WI38 (cell line): ENCODE results near the gene CD33.
"Not testable (repeated sequence)": the region's sequence is repeated elsewhere in the genome, so short reads cannot be mapped to it uniquely, and the experiment has no call there.

Experiments used
- H3K4me3 ChIP-seq: 2 replicates; pipeline ENCODE4 v1.5.1; 2011; ENCODE audit warnings: low read depth, mild to moderate bottlenecking, control low read depth, low read length
- TF ChIP-seq, protein P1 (sequence below): IDR thresholded peaks from 2 replicates; pipeline ENCODE4 v1.5.1; 2012; ENCODE audit warnings: low read depth, mild to moderate bottlenecking, control low read depth, low read length

The CD33 gene

DNA sequence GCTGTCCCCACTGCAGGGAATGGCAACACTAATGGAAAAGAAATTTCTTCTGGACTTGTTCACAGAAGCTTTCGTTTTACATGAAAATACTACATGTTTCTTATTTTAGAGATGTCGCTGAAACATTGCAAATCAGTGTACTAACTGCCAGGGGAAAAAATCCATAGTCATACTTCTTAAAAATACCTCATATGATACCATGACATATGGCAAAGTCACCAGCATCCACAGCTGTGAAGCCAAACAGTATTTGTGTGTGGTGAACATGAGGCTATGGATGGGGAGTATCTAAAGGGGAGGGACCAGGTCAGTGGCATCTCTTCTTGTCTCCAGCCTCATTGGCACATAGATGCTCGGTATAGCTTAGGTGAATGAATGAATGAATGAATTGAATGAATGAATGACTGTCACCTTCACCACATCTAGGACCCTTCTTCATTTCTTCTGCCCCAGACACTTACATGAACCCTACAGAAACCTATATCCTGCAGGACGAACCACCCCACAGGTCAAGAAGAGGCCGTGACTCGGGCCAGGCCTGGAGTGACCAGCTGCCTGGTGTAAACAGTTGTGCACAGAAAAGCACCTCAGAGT, 14.6 kb upstream of the CD33 start:
- H3K4me3 ChIP-seq: no peak overlapping the region
- TF ChIP-seq, protein P1, sequence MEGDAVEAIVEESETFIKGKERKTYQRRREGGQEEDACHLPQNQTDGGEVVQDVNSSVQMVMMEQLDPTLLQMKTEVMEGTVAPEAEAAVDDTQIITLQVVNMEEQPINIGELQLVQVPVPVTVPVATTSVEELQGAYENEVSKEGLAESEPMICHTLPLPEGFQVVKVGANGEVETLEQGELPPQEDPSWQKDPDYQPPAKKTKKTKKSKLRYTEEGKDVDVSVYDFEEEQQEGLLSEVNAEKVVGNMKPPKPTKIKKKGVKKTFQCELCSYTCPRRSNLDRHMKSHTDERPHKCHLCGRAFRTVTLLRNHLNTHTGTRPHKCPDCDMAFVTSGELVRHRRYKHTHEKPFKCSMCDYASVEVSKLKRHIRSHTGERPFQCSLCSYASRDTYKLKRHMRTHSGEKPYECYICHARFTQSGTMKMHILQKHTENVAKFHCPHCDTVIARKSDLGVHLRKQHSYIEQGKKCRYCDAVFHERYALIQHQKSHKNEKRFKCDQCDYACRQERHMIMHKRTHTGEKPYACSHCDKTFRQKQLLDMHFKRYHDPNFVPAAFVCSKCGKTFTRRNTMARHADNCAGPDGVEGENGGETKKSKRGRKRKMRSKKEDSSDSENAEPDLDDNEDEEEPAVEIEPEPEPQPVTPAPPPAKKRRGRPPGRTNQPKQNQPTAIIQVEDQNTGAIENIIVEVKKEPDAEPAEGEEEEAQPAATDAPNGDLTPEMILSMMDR: no peak

DNA sequence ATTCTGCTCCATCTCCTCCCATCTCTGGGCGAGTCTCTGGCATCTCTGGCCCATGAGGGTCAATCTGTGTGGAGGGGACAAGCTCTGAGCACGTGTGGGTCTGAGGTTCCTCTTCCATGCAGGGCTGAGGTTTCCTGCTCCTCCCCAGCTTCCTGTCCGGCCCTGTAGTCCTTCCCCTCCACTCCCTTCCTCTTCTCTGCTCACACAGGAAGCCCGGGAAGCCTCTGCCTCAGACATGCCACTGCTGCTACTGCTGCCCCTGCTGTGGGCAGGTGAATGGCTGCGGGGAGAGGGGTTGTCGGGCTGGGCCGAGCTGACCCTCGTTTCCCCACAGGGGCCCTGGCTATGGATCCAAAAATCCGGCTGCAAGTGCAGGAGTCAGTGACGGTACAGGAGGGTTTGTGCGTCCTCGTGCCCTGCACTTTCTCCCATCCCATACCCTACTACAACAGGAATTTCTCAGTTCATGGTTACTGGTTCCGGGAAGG, 14.0 kb upstream of the CD33 start:
- H3K4me3 ChIP-seq: not testable (repeated sequence)

DNA sequence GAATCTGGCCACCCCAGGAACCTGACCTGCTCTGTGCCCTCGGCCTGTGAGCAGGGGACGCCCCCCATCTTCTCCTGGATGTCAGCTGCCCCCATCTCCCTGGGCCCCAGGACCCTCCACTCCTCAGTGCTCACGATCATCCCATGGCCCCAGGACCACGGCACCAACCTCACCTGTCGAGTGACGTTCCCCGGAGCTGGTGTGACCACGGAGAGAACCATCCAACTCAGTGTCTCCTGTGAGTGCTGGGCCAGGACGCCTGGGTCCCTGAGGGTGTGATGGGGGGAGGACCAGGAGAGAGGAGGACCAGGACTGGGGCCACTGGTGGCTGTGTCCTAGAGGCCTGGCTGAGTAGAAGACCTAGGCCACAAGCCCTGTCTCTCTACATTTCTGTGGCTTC, 13.0 kb upstream of the CD33 start:
- H3K4me3 ChIP-seq: no peak overlapping the region
- TF ChIP-seq, protein P1: no peak

DNA sequence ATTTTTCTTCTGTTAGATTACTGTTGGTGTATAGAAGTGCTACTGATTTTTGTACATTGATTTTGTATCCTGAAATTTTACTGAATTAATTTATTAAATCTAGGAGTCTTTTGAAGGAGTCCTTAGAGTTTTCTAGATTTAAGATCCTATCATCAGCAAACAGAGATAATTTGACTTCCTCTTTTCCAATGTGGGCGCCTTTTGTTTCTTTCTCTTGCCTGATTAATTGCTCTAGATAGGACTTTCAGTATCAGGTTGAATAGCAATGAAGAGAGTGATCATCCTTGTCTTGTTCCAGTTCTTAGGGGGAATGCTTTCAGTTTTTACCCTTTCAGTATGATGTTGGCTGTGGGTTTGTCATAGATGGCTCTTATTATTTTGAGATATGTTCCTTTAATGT, 5.6 kb upstream of the CD33 start:
- TF ChIP-seq, protein P1: no peak
- H3K4me3 ChIP-seq: no peak overlapping the region

DNA sequence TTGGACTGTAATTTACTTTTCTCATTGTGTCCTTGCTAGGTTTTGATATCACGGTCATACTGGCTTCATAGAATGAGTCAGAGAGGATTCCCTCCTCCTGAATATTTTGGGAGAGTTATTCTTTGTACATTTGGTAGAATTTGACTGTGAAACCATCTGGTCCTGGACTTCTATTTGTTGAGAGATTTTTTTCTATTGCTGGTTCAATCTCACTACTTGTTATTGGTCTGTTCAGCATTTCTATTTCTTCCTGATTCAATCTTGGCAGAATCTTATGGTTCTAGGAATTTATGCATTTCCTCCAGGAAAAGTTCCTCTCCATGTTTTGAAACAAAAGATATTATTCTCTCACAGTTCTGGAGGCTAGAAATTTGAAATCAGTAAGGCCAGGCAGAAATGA, 4.9 kb upstream of the CD33 start:
- H3K4me3 ChIP-seq: no peak overlapping the region
- TF ChIP-seq, protein P1: no peak

DNA sequence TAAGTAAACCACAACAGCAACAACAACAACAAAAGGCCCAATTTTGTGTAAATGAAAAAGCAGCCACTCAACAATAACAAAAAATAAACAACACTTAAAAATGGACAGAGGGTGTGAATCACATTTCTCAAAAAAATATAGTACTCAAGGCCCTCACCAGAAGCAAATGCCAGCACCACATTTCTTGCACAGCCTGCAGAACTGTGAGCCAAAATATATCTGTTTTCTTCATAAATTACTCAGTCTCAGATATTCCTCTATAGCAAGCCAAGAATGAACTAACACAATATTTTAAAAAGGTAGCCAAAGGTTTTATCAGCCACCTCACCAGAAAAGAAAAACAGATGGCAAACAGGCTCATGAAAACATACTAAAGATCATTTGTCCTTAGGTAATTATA, 3.9 kb upstream of the CD33 start:
- no peak overlapping the region for H3K4me3 ChIP-seq
- TF ChIP-seq, protein P1: no peak

DNA sequence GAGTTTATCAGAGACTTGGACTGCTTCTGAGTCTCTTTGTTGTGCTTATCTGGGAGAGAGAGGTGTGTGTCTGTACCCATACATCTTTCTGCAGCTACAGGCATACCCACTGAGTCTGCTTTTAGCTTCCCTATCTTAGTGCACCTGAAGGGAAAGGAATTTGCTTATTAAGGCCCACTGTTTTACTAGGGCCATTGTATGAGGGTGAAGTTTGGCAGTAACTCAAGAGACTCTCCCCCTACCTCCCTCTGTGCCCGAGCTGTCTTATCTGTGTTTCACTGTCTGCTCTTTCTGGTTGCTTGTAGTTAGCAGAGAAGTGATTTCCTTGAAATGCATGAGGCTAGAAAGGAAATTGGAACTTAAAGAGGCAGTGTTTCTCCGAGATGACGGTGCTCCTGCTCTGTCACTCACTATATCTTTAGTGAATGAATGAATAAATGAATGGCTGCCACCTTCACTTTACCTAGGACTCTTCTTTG, 678 bp upstream of the CD33 start:
- TF ChIP-seq, protein P1: no peak
- no peak overlapping the region for H3K4me3 ChIP-seq

DNA sequence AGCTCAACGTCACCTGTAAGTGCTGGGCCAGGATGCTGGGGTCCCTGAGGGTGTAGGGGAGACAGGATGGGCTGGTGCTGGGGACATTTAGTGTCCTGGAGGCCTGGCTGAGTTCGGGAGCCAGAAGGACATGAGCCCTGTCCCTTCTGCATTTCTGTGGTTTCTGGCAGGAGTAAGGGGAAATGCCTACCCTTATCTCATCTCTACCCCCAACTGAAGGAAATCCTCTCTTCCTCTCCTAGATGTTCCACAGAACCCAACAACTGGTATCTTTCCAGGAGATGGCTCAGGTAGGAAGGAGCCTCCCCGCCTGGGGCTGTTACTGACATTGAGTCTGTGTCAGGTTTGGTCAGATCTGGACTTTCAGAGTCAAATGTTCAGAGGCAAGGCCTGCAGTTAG, 1.2 kb downstream of the CD33 start:
- TF ChIP-seq, protein P1: no peak
- no peak overlapping the region for H3K4me3 ChIP-seq
